GM04503 (cell line): ENCODE results near the gene ISX.
"Not testable (repeated sequence)": the region's sequence is repeated elsewhere in the genome, so short reads cannot be mapped to it uniquely, and the experiment has no call there.

Experiments used
- DNase-seq: peaks from one replicate; pipeline ENCODE4 v3.0.0-alpha.2; 2012; ENCODE audit warnings: low read depth

ISX gene

GRCh38 chr22:35065796-35066218, at the start of gene ISX:
Gene ISX (plus strand): TSS chr22:35066158. CDS start chr22:35067088, 930 bp downstream.
- DNase-seq: no peak

- no peak for DNase-seq
Observed at GRCh38 chr22:35016909-35017308, 49.0 kb upstream of the ISX start.

GRCh38 chr22:35018995-35019394, 47.0 kb upstream of the ISX start:
- no peak for DNase-seq

GRCh38 chr22:35020517-35020916, 45.4 kb upstream of the ISX start:
- no peak for DNase-seq

GRCh38 chr22:35021161-35021560, 44.8 kb upstream of the ISX start:
- no peak for DNase-seq

- no peak for DNase-seq
Observed at GRCh38 chr22:35022291-35022690, 43.7 kb upstream of the ISX start.

- DNase-seq: no peak
Observed at GRCh38 chr22:35023692-35024363, 42.1 kb upstream of the ISX start.

GRCh38 chr22:35024364-35024692, 41.6 kb upstream of the ISX start:
- no peak for DNase-seq

GRCh38 chr22:35030112-35030511, 35.8 kb upstream of the ISX start:
- not testable (repeated sequence) for DNase-seq

GRCh38 chr22:35032571-35032970, 33.4 kb upstream of the ISX start:
- no peak for DNase-seq

GRCh38 chr22:35033635-35034296, 32.2 kb upstream of the ISX start:
- DNase-seq: no peak

GRCh38 chr22:35034963-35035362, 31.0 kb upstream of the ISX start:
- no peak for DNase-seq

- DNase-seq: no peak
Observed at GRCh38 chr22:35037089-35037488, 28.9 kb upstream of the ISX start.

GRCh38 chr22:35039625-35040024, 26.3 kb upstream of the ISX start:
- DNase-seq: no peak

- DNase-seq: no peak
Observed at GRCh38 chr22:35043252-35043933, 22.6 kb upstream of the ISX start.

- no peak for DNase-seq
Observed at GRCh38 chr22:35043934-35044319, 22.0 kb upstream of the ISX start.

GRCh38 chr22:35044607-35045390, 21.2 kb upstream of the ISX start:
- DNase-seq: no peak

GRCh38 chr22:35045451-35045850, 20.5 kb upstream of the ISX start:
- no peak for DNase-seq

- no peak for DNase-seq
Observed at GRCh38 chr22:35046744-35047462, 19.1 kb upstream of the ISX start.

GRCh38 chr22:35050038-35050437, 15.9 kb upstream of the ISX start:
- not testable (repeated sequence) for DNase-seq

GRCh38 chr22:35051013-35051535, 14.9 kb upstream of the ISX start:
- DNase-seq: no peak

GRCh38 chr22:35051791-35052190, 14.2 kb upstream of the ISX start:
- no peak for DNase-seq
